Mesothelial cell of epicardium (in vitro differentiated cells): Measurements from ENCODE around the gene UBTD1. TPM values are rescaled to one million over a fixed set of nuclear protein-coding genes. Genes with fewer than 3 reads are reported as not detected.
A peak's percentile ranks its signal among the peaks of the same experiment; 100 is the strongest.
"Not testable (repeated sequence)": the region's sequence is repeated elsewhere in the genome, so short reads cannot be mapped to it uniquely, and the experiment has no call there.

Experiments used
- DNase-seq, 2 experiments: peaks; one replicate each; pipeline ENCODE4 v3.0.0; 2021; ENCODE audit warnings: low spot score in 2 of 2; ENCODE audit not compliant: unreplicated experiment in 2 of 2
- H3K27ac Mint-ChIP-seq: 2 replicates; pipeline ENCODE4 v1.8.0; 2021; ENCODE audit warnings: mixed read lengths
- H3K27me3 Mint-ChIP-seq: 2 replicates; pipeline ENCODE4 v1.8.0; 2021; ENCODE audit warnings: low read depth, mixed read lengths
- H3K36me3 Mint-ChIP-seq: 2 replicates; pipeline ENCODE4 v1.8.0; 2021; ENCODE audit warnings: mixed read lengths
- H3K4me1 Mint-ChIP-seq: 2 replicates; pipeline ENCODE4 v1.8.0; 2021; ENCODE audit warnings: mixed read lengths
- H3K4me3 Mint-ChIP-seq: 2 replicates; pipeline ENCODE4 v1.8.0; 2021; ENCODE audit warnings: mild to moderate bottlenecking, moderate library complexity, mixed read lengths
- H3K9me3 Mint-ChIP-seq: 2 replicates; pipeline ENCODE4 v1.8.0; 2021; ENCODE audit warnings: mixed read lengths
- CTCF ChIP-seq: fragments of 200-600 bp; sonication (generic); IDR thresholded peaks from one replicate; pipeline ENCODE4 v1.5.0; 2021; ENCODE audit warnings: antibody characterized with exemption; ENCODE audit not compliant: unreplicated experiment
- total RNA-seq: library from RNA; stranded (reverse); gene quantifications from 3 replicates; pipeline ENCODE4 v1.2.1, GENCODE V29; 2021

UBTD1 gene
- total RNA-seq, 1 donor from 2014 or later, result 9.1 TPM

GRCh38 chr10:97573672-97574071 is 74.9 kb downstream of the UBTD1 start:
- TF ChIP-seq CTCF, result no peak
- no peak for DNase-seq
- no peaks in the 10 kb centered on the region for H3K9me3 Mint-ChIP-seq

GRCh38 chr10:97574374-97575126 is 75.8 kb downstream of the UBTD1 start:
- no peak for DNase-seq
- H3K27ac Mint-ChIP-seq, result peak overlapping the region; percentile 59
- peaks cover 2% of the 10 kb centered on the region for H3K36me3 Mint-ChIP-seq
- H3K9me3 Mint-ChIP-seq, result no peaks in the 10 kb centered on the region
- peaks cover 27% of the 10 kb centered on the region for H3K4me1 Mint-ChIP-seq
- H3K4me3 Mint-ChIP-seq, result no peak overlapping the region
- TF ChIP-seq CTCF, result no peak
- no peaks in the 10 kb centered on the region for H3K27me3 Mint-ChIP-seq

More at GRCh38 chr10:97573672-97574071, 74.9 kb downstream of the UBTD1 start:
- H3K4me1 Mint-ChIP-seq, result peaks cover 27% of the 10 kb centered on the region
- no peak overlapping the region for H3K4me3 Mint-ChIP-seq
- H3K36me3 Mint-ChIP-seq, result peaks cover 4% of the 10 kb centered on the region
- no peak overlapping the region for H3K27ac Mint-ChIP-seq
- no peaks in the 10 kb centered on the region for H3K27me3 Mint-ChIP-seq

GRCh38 chr10:97575127-97575668 is 76.5 kb downstream of the UBTD1 start:
- H3K9me3 Mint-ChIP-seq, result no peaks in the 10 kb centered on the region
- H3K27ac Mint-ChIP-seq, result no peak overlapping the region
- DNase-seq, result no peak
- H3K36me3 Mint-ChIP-seq, result no peaks in the 10 kb centered on the region
- peaks cover 27% of the 10 kb centered on the region for H3K4me1 Mint-ChIP-seq
- no peak for TF ChIP-seq CTCF
- no peaks in the 10 kb centered on the region for H3K27me3 Mint-ChIP-seq
- no peak overlapping the region for H3K4me3 Mint-ChIP-seq

GRCh38 chr10:97576487-97576886 is 77.8 kb downstream of the UBTD1 start:
- H3K27me3 Mint-ChIP-seq, H3K4me3 Mint-ChIP-seq, H3K36me3 Mint-ChIP-seq, H3K9me3 Mint-ChIP-seq, DNase-seq: not testable (repeated sequence)
- peaks cover 23% of the 10 kb centered on the region for H3K4me1 Mint-ChIP-seq
- H3K27ac Mint-ChIP-seq, result peak overlapping the region; percentile 59

GRCh38 chr10:97577701-97578100 is 79.0 kb downstream of the UBTD1 start:
- Mint-ChIP-seq H3K36me3 (no peaks in the 10 kb centered on the region), H3K4me3 (no peak overlapping the region), H3K27ac (no peak overlapping the region), H3K4me1 (peaks cover 14% of the 10 kb centered on the region), H3K9me3 (no peaks in the 10 kb centered on the region), H3K27me3 (no peaks in the 10 kb centered on the region)
- no peak for TF ChIP-seq CTCF
- no peak for DNase-seq

- no peaks in the 10 kb centered on the region for H3K27me3 Mint-ChIP-seq
- no peaks in the 10 kb centered on the region for H3K9me3 Mint-ChIP-seq
- no peak overlapping the region for H3K27ac Mint-ChIP-seq
- no peak for DNase-seq
- H3K36me3 Mint-ChIP-seq, result no peaks in the 10 kb centered on the region
- no peak overlapping the region for H3K4me3 Mint-ChIP-seq
- H3K4me1 Mint-ChIP-seq, result peaks cover 9% of the 10 kb centered on the region
- no peak for TF ChIP-seq CTCF
These were observed 79.6 kb downstream of the UBTD1 start for GRCh38 chr10:97578171-97578844.
